ENCODE results near the gene HOXA11.
A peak's percentile ranks its signal among the peaks of the same experiment; 100 is the strongest.

Gene HOXA11

DNA sequence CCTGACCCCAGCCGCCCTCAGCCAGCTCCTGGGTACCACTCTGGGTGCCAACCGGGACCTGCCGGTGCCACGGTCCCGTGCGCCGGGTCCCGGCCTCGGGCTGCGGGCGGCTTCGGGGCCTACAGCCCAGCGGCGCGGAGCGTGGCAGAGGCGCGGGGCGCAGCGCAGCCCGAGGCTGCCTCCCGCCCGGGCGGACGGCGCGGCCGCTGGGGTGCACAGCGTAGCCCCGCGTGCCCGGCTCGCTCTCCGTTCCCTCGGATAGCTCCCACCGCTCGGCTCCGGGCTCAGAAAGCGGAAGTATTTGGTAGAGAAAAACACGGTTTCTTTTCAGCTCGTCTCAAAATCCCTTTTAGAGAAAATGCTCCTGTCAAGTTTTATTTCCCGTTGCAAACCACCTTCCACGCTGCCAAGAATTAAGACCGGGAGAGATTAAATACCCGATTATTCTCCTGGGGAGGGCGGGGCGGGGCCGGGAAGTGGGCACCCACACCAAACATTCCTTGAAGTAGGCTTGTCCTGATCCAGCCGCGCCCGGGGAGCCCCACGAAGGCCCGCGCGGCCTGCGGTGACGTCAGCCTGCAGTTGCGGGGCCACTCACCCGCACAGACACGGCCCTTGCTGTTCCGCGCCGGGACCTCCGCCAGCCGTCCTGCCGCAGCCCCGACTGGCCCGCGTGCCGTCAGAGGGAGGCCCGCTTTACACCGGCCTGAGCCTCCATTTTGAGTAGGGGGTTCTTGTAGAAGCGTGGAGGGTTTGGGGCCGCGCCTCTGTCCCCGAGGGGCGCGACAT is 7.7 kb upstream of the HOXA11 start:
- DNase-seq, result peak; percentile 18

DNA sequence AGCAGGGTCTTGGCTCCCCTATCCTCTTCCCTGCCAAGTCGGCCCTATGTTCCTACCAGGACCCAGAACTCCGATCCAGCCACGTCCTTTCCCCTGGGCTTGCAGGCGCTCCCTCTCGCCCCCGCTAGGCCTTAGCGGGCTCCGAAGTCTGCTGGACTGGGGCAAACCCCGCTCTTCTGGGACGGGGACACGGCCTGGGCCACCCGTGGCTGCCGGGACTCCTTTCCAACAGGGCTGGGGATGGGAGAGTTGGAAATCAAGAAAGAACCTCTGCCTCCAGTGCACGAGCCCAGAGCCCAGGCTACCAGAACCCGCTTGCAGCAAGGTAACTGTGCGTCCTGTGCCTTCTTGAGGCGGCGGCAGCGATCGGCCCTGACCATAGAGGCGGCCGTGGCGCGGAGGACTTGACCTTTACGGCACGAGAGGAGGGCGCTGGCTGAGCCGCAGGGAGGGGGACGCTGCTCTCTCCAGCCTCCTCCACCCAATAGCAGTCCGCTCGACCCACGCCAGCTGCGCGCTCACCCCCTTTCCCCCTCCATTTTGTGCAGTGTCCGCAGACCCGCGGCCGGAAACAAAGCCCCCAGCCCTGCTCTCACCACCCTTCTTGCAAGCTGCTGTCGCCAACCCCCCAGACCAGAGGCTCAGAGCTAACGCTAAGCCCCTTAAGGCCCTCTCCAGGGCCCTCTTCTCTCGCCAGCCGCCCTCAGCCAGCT is 7.0 kb upstream of the HOXA11 start:
- peak; percentile 32 for DNase-seq

DNA sequence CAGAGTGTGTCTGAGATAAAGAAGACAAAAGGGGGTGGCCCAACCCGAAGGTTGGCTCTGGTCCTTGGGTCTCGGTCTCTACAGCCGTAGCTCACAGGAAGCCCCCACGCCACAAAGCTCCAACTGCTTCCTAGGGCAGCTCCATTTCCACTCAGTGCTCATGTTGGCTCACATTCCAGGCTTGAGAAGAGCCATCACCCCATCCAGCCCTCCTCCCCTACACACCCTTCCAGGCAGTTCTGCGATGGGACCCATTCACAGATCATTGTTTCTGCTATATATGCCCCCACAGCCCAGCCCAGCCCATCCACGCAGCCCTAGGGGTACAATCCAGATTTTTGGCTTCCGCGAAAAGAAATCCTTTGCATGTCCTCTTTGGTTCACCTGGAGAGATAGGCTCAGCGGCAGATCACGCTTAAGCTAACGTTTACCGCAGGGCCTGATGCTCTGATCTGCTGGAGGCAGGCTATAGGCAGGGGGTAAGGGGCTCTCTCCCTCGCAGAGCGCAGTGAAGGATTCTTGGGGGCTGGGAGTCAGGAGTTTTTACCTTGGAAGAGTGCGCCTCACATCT is 6.2 kb upstream of the HOXA11 start:
- no peak for DNase-seq

DNA sequence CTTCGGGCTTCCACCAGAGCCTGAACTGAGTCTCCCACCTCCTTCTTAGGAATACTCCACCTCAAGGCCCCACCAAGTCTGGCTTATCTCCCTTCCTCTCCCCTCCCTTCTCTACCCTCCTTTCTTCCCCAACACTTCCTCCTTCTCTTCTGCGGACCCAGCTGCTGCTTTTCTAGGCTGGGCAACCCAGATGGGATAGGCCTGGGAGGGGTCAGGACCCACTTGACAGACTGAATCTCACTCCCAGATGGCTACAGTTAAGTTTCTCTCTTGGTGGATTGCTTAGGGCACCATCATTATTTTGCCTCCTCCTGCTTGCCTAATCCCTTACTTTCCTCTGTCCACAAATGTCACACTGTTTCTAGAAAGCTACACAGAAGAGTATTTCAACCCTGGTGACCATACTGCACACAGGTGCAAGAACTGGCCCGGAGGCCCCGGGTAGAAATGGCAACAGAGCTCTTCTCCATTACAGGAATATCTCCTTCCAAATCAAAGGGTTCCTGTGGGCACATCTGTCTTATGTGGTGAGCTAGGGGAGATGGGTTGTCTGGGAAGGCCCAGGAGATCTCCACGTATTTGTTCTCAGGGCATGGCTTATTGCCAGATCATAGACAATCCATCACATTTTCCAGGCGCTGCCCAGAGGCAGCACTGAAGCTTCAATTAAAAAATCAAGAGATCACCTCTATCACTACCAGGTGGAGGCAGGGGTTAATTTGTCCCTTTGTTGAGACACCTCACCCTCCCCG is 5.1 kb upstream of the HOXA11 start:
- no peak for DNase-seq

DNA sequence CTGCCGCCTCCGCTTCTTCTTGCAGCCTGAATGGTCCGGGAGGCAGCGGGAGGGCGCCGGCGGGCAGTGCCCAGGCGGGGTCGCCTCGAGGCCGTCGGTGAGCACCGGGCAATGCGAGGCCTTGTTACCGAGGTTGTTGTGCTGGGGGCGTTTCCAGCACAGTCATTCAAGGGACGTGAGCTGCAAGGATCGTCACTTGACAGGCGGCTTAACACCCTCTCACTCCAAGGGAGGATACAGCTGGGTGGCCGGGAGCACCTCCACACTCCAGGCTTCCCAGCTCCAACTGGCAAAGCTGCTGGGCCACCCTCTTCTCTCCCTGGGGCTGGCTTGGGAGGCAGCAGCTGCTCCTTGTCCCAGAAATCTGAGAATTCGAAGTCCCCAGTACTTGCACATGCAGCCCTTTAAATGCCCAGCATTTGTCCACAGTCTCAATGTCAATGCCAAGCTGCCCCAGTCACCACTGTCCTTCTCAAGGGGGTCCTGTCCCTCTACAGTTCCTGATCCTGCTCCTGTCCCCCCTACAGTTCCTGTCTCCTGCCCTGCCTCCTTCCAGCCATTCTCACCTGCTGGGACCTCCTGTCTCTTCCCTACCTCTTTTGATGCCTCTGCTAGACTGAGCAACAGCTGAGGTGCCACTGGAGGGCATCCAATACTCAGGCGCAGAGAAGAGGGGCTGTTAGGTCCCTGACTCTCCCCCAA is 4.4 kb upstream of the HOXA11 start:
- peak; percentile 42 for DNase-seq

DNA sequence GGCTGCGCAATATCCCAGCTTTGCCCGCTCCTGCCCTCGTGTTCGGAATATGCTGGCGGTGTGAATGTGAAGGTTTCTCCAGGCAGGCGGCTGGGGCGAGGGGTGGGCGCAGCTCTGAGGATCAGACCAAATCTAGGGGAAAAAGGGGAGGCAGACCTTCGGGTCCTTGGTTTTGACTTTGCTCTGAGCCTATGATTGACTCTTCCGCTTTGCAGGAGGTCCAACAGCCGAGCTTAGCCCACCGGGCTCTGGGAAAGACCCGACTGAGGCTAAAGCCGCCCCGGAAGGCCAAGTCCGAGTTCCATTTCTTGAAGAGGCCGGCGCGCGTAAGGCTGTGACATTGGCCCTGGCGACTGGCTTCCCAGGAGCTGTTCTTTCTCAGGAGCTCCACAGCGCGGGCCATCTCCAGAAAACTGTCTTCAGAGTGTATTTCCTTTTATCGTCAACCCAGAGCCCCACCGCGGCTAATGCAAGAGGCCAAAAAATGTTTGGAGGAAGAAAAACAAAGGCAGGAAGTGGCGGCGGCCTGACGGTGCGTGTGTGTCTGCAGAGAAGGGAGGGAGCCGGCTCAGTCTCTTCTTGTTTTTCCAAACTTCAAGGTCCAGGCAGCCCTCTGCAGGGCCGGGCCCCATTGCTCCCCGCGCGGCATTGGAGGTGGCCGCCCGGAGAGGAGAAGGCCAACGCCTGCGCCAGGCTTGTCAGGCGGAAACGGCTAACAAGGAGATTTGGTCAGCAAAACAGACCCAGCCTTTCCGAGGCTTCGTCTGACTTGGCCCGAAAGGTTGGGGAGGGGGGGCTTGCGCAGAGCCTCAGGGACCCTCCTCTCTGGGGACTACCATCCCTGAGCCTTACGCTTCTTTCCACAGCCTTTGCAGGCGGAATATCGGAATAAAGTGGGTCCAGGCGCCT is 3.6 kb upstream of the HOXA11 start:
- DNase-seq, result peak; percentile 60

DNA sequence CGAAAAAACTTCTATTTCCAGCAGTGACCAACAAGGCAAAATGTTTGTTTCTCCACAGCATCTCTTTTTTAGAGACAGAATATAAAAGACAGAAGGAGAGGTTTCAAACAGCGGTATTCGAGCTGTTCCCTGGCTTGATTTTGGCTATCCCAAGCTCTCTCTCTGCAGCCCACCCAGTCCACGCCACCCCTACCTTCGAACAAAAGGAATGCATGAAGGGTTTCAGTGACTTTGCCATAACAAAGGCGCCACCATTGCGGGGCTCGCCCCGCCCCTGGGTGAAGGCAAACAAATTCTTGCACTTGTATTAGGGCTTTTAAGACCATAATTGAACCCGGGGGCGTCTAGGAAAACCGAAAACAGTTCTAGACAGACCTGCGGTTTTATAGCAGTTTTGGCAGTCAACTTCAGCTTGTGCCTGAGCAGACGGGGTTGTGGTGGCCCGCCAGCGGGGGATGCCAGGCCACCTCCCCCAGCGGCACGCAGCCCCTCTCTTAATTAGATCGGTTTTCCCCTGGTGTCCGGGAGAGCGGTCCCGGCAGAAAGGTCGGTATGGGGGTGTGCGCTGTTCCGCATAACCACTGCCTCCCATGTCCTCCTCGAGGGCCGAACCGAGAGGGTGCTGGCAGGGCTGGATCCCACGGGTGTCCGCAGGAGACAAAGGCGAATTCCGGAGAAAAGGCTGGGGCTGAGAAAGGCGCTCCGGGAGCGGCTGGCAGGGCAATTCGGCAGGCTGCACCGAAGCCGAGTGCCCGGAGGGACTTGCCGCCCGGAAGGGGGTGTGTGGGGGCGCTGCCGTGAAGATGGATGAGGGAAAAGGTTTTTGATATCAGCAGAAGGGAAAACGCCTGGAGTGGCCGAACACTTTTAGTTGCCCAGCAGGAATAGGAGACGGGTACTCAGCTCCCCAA is 2.7 kb upstream of the HOXA11 start:
- peak; percentile 28 for DNase-seq

DNA sequence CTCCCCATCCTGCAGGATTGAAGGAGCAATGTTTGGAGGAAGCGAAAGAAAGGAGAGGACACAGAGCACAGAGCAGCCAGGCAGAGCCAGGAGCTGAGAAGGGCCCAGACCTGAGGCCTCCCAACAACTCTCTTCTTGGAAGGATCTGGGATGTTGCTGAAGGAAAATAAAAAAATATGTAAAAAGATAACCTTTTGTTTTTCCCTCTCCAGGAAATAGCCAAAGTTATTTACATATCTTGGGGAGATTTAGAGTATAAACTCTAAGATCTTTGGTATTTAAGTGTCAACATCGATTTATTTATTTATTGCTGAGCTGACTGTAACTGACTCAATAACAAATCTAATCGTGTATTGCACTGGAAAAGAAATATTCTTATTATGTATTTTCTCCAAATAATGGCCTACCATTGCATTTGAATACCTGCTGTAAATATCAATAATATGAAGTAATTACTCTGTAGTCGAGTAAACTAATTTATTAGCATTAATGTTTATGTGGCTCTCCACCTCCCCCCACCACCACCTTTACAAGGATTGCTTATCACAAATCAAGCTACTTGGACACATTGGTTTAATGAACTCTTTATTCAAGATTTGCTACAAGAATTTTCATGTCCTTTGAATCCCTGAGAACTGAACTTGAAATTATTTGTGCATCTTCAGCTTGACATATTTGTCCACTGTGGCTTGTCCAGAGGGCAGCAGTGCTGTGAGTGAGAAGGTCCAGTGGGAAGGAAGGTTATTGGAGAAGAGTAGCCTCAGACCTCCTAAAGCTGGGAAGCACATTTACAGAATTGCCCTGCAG is 1.8 kb upstream of the HOXA11 start:
- DNase-seq, result peak; percentile 34

DNA sequence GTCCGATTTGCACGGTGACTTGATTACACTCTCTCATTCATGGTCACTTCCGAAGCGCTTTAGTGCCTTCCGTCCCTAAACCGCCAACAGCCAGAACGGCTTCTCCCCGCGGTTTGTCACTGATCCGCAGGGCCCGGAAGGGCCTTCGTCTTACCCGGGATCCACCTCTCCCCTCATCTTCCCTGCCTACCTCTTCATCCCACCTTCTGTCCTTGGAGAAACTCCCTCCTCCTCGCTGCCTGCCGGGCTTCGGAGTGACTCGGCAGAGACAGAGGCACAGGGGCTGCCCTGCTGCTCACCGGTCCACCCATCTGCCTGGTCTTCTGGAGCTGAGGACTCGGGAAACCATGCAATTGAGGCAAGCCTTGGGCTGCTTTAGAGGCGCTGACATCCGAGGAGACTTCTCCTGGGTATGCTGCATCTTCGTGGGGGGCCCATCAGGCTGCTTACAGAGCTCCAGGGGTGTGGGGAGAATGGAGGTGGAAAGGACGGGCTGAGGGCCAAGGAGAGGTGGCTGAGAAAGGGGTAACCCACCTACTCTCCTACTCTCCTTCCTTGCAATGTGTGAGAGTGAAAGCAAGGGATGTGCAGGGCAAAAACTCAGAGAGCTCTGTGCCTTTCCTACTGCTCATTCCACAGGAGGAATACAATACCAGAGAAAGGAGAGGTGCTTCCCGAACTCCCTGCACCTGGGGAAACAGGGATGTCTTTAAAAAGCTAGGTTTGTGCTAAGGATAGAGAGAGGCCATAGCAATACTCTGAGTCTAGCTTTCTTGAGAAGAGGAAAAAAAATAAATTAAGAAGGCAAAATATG is 1.0 kb upstream of the HOXA11 start:
- DNase-seq, result peak; percentile 36

DNA sequence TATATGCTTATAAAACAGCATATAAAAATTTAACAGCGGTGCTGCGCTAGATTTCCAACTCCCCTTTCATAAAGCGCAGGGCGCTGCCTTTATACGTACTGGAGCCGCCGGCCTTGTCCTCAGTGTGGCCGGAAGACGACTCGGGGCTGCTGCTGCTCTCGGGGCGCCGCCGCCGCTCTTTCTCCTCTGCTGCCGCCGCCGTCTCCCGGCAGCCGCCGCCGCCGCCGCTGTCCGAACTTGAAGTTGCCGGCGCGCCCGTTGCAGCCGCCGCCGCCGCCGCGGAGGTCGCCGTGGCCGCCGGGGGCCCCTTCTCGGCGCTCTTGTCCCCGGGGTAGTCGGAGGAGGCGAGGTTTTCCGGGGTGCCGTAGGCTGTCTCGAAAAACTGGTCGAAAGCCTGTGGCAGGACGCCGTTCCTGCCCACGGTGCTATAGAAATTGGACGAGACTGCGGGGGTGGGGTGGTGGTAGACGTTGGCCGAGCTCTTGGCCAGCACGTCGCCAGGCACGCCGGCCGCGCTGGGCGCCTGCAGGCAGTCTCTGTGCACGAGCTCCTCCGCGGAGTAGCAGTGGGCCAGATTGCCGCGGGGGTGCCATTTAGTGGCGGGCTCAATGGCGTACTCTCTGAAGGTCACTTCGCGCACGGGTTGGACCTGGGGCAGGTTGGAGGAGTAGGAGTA is 557 bp downstream of the HOXA11 start:
- DNase-seq, result peak; percentile 62

DNA sequence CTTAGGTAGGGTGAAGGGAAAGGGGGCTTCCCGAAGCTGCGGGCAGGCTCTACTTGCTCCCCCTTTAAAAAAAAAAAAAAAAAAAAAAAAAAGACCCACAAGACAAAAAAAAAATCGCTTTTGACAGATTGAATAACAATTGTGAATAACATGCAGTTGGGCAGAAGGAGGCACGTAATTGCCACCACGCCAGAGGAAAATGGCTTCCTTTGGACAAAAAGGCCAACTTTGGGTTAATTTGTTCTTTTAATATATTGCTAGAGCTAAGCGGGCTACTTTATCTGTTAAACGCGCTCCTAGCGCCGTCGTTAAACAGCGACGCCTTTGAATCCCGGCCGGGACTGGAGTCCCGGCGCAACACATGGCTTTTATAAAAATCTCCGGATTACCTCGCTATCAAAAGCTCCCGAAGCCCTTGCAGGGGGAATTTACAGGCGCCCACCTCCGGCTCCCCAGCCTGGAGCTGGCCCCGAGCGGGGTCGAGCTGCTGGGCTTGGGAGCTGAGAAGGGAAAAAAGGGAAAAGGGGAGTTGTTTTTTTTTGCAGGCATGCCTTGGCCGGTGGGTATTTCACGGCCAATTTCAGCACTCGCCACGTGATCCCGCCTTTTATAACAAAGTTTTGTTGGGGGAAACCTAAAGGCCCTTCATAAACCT is 1.2 kb downstream of the HOXA11 start:
- peak; percentile 40 for DNase-seq

DNA sequence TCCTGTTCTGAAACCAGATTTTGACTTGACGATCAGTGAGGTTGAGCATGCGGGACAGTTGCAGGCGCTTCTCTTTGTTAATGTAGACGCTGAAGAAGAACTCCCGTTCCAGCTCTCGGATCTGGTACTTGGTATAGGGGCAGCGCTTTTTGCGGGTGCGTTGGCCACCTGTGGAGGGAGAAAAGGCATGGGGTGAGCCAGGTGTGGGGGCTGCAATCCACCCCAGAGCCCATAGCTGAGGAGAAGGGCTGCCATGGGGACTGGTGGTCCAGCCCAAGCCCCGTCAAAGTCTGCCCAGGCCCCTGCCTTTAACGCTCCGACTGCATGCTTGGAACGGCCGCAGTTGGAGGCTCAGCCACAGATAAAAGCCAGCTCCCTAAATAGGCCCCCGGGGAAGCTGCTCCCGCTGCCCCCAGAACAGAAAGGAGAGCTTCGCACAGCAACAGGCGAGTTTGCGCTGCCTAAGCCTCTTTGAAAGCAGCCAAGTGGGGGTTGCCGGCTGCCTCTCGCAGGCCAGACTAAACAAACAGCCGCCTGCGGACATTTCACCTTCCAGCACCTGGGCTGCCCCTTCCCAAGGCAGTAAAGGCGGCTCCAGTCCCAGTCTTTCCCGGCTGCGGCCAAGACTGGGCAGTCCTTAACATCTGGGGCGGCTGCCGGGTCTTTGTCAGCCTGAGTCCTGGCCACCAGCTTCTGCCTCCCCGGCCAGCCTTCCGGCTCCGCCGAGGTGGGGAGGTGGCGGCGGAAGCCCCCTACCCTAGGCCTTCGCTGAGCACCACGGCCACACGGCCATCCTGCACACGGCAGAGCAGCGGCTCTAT is 2.0 kb downstream of the HOXA11 start:
- DNase-seq, result peak; percentile 43

DNA sequence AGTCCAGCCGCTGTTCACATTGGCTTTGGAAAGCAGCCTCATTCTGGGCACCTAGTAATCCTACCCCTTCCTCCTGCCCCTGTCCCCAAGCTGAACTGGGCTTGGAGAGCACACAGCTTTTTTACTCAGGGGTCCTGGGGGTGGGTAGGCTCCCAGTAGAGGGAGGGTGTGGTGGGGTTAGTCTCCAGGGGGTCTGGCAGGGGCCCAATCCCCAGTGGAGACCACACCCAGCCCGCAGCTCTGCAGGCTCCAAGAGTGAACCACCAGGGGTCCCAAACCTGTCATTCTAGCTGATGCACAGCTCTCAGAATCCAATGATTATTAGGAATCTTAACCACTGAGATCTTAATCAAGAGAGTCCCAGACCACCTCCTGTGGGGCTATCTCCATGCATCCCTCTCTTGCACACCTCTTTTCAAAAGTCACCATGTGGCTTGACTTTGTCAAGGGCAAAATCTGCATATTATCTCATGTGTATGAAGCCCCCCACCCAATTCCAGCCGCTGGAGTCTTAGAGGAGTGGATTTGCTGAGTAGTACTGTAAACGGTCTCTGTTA is 2.7 kb downstream of the HOXA11 start:
- no peak for DNase-seq

DNA sequence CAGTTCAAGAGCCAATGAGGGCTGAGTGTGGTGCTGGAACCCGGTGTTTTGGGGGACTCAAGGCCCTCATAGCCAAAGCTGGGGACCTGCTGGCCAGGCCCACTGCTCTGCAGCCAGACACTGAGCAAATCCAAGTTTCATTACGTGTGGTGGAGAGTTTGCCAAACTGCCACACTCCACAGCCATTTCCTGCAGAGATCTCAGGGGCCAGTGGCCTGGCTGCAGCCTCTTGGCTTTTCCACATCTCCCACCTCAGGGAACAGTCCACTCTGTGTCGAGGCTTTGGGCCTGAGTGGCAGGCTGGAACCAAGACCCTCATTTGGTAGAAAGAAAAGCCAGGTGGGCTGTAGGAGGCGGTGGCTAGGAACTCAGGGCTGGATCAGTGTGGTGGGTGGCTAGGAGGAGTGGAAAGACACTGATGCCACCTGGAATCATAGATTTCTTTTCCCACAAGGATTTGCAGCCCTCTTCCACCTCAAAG is 3.2 kb downstream of the HOXA11 start:
- DNase-seq, result peak; percentile 11

DNA sequence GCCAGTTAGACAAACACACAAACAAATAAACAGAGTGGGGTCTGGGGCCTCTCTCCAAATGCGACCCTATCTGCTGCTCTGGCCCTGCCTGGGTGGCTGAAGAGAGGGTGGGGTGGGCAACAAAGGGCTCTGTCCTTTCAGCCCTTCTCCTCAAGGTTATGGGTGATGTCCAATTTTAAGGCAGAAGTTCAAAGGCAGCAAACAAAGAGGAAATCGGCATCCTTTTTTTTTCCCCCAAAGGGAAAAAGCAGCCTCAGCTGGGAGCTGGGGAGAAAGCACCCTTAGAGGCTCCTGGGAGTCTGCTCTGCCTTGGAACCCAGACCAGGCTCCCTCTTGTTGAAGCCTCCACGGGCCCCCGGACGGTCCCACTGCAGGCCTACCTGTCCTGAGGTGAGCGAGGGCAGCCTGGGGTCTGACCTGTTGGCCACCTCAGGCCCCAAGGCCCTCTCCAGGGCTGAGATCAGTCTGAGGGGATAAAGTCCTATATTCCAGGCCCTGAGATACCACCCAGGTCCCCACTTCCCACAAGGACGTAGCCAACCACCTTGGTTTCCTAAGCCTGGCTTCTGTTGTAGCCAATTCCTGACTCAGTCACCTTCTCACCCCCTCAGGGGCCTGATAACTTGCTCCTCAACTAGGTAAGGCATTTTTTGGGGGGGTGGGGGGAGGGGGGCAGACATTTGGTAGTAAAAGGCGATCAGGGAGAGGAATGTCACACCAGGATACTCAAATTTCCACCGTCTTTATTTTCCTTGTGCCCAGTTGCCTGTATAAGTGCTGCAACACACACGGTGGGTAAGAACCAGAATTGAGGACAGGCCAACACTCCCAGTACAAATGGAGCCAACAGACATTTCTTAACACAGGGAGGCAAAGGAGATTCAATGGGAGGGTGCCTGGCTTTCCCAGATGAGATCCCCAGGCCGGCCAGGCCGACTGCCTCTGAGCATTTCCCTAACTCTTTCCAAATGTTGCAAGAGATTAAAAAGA is 4.3 kb downstream of the HOXA11 start:
- no peak for DNase-seq

Measured in HCEC 1CT (cell line).